ENCODE results near the gene C19orf85. TPM values are rescaled to one million over a fixed set of nuclear protein-coding genes. Genes with fewer than 3 reads are reported as not detected.
A peak's percentile ranks its signal among the peaks of the same experiment; 100 is the strongest.

Gene C19orf85
- total RNA-seq, 1 donor from 2014 or later = not detected

DNA sequence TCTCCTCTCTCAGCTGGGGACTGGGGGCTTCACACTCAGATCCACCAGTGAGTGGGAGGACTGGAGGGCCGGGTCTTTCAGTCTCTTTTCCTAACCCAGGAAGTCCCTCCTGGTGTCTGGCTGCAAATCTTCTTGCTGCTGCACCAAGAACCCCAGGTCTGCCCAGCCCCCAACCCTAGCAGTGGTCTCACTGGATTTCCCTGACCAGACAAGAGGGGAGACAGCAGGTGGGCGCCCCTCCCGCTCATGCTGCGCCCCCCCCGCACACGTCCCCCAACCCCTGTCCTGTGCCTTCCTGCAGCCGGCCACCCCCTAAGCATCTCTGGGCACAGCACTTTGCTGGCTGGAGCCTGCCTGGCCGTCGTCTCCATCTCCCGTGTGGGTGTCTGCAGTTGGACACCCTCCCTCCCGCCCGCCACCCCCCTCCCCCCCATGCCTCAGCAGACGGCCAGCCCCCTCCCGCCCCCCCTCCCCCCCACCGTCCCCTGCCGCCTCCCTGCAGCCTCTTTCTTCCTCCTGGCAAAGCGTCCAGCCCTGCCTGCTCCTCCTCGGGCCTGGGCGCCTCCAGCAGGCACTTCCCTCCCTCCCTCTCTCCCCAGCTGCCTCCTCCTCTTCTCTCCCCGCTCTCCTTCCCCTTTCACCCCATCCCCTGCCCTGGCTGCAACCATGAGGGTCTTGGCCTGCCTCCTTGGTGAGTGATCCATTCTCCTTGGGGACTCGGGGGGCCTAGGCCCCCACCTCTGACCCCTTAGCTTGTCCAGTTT lies 23.6 kb upstream of the C19orf85 start, which contains the start of gene SSC5D:
Gene SSC5D (plus strand): TSS at position 513 of the 764 bp plus-strand sequence. CDS start 154 bp downstream, at position 667.
- no peaks in the 10 kb centered on the region for H3K9me3 Mint-ChIP-seq (ENCODE audit: unreplicated experiment)
- DNase-seq (ENCODE audit: extremely low spot score, unreplicated experiment) = no peak
- H3K27ac Mint-ChIP-seq (ENCODE audit: unreplicated experiment) = peak within 1 kb of the TSS; percentile 99
- peak within 1 kb of the TSS; percentile 68 for H3K4me3 Mint-ChIP-seq (ENCODE audit: unreplicated experiment)
- TF ChIP-seq, protein P1, sequence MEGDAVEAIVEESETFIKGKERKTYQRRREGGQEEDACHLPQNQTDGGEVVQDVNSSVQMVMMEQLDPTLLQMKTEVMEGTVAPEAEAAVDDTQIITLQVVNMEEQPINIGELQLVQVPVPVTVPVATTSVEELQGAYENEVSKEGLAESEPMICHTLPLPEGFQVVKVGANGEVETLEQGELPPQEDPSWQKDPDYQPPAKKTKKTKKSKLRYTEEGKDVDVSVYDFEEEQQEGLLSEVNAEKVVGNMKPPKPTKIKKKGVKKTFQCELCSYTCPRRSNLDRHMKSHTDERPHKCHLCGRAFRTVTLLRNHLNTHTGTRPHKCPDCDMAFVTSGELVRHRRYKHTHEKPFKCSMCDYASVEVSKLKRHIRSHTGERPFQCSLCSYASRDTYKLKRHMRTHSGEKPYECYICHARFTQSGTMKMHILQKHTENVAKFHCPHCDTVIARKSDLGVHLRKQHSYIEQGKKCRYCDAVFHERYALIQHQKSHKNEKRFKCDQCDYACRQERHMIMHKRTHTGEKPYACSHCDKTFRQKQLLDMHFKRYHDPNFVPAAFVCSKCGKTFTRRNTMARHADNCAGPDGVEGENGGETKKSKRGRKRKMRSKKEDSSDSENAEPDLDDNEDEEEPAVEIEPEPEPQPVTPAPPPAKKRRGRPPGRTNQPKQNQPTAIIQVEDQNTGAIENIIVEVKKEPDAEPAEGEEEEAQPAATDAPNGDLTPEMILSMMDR (IDR thresholded peaks at IDR 0.05) = no peak
- peaks cover 38% of the 10 kb centered on the region for H3K4me1 Mint-ChIP-seq (ENCODE audit: unreplicated experiment)
- H3K27me3 Mint-ChIP-seq (ENCODE audit: unreplicated experiment) = no peaks in the 10 kb centered on the region
- H3K36me3 Mint-ChIP-seq (ENCODE audit: unreplicated experiment) = no peaks in the 10 kb centered on the region

DNA sequence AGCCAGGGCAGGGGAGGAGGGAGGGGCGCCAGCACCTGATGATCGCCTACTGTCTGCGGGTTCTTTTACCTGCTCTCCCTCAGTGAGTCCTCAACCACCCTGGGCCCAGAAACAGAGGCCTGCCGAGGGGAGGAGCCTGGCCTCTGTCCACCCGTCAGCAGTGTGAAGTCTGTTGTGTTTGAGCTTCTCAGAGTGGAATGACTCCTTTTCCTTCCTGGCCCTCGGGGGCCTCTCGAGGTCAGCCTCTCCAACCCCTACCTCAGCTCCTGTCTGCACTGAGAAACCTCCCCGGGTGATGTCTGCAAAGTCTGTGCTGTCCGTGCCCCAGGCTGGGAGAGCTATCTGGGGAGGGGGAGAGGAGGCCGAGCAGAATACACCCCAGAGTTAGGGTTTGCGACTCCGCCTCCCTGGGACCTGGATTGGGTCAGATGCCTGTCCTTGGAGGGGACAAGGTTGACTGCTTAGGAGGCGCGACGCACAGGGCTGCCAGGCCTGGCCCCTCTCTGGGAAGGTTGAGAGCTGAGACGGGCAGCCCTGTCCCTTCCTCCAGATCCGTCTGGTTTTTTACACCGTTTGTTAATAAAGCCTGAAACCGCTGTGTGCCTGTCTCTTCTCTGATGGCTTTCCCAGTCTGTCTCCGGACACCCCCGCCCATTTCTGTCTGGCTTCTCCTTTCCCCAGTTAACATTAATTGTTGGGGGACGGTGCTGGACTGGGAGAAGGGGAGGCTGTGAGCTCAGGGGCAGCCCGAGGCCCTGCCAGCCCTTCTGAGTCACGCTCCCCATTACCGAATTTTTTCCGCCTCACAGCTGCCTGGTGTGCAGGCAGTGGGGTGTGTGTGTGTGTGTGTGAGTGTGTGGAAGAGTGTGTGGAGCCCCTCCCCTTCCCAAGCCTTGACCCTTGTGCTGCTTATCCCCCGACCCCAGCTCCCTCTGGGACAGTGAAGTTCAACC lies 22.7 kb upstream of the C19orf85 start:
- Mint-ChIP-seq H3K36me3 (ENCODE audit: unreplicated experiment) (no peaks in the 10 kb centered on the region), H3K27me3 (ENCODE audit: unreplicated experiment) (no peaks in the 10 kb centered on the region), H3K4me1 (ENCODE audit: unreplicated experiment) (peaks cover 34% of the 10 kb centered on the region), H3K4me3 (ENCODE audit: unreplicated experiment) (peak overlapping the region; percentile 68), H3K9me3 (ENCODE audit: unreplicated experiment) (no peaks in the 10 kb centered on the region), H3K27ac (ENCODE audit: unreplicated experiment) (peak overlapping the region; percentile 99)
- TF ChIP-seq, protein P1 (IDR thresholded peaks at IDR 0.05) = no peak
- DNase-seq (ENCODE audit: extremely low spot score, unreplicated experiment) = peak; percentile 91

DNA sequence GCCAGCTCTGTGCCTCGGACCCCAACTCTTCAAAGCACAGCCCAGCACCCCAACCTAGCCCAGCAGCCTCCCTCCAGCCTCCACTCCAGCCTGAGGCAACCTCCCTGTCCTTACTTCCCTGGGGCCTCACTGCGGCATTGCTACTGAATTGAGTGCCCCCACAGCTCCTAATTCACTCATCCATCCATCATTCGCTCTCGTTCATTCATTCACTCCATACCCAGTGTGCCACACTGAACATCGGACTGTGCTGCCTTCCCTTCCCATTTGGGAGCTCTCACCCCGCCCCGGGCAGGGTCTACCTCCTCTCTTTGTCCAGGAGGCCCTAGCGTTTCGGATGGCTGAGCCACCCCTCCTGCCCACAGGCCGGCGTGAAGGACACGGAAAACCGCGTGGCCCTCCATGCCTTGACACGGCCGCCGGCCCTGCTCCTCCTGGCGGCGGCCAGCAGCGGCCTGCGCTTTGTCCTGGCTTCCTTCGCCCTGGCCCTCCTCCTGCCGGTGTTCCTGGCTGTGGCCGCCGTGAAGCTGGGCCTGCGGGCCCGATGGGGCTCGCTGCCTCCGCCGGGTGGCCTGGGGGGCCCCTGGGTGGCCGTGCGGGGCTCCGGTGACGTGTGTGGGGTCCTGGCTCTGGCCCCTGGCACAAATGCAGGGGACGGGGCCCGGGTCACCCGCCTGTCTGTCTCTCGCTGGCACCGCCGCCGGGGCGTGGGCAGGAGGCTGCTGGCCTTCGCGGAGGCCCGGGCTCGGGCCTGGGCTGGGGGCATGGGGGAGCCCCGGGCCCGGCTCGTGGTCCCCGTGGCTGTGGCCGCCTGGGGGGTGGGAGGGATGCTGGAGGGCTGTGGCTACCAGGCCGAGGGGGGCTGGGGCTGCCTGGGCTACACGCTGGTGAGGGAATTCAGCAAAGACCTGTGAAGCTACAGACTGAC lies 21.8 kb upstream of the C19orf85 start:
- Mint-ChIP-seq H3K4me1 (ENCODE audit: unreplicated experiment) (peaks cover 30% of the 10 kb centered on the region), H3K27me3 (ENCODE audit: unreplicated experiment) (no peaks in the 10 kb centered on the region), H3K36me3 (ENCODE audit: unreplicated experiment) (no peaks in the 10 kb centered on the region), H3K4me3 (ENCODE audit: unreplicated experiment) (peak overlapping the region; percentile 68), H3K27ac (ENCODE audit: unreplicated experiment) (peak overlapping the region; percentile 99), H3K9me3 (ENCODE audit: unreplicated experiment) (no peaks in the 10 kb centered on the region)
- no peak for DNase-seq (ENCODE audit: extremely low spot score, unreplicated experiment)
- TF ChIP-seq, protein P1 (IDR thresholded peaks at IDR 0.05) = peak; percentile 3

DNA sequence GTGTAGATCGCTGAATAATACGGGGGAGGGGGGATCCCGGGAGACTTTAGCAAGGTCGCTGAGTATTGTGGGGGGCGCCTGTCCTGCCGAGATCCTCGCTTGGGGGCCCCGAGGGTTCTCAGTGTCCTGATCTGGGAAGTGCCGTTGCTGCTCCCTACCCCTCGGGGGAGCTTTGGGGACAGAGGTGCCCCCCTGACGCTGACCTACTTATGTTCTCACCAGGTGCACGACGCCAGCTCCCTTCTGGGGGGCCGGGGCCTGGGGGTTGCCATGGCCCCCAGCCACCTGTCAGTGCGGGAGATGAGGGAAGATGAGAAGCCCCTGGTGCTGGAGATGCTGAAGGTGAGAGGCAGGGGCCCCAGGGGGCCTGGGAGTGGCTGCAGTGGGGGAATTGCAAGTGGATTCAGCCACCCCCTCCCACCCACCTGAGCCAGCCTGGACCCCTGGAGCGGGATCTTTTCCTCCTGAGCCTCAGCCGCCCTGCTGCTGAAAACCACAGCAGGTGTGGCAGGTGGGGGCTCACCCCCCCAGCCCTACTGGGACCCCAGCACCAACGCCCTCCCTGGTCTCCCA lies 21.0 kb upstream of the C19orf85 start:
- no peaks in the 10 kb centered on the region for H3K36me3 Mint-ChIP-seq (ENCODE audit: unreplicated experiment)
- DNase-seq (ENCODE audit: extremely low spot score, unreplicated experiment) = no peak
- H3K4me1 Mint-ChIP-seq (ENCODE audit: unreplicated experiment) = peaks cover 31% of the 10 kb centered on the region
- TF ChIP-seq, protein P1 (IDR thresholded peaks at IDR 0.05) = no peak
- H3K27ac Mint-ChIP-seq (ENCODE audit: unreplicated experiment) = peak overlapping the region; percentile 82
- H3K4me3 Mint-ChIP-seq (ENCODE audit: unreplicated experiment) = peak overlapping the region; percentile 75
- no peaks in the 10 kb centered on the region for H3K27me3 Mint-ChIP-seq (ENCODE audit: unreplicated experiment)
- H3K9me3 Mint-ChIP-seq (ENCODE audit: unreplicated experiment) = no peaks in the 10 kb centered on the region
